ENCODE measurements around the gene MEIG1.

DNA sequence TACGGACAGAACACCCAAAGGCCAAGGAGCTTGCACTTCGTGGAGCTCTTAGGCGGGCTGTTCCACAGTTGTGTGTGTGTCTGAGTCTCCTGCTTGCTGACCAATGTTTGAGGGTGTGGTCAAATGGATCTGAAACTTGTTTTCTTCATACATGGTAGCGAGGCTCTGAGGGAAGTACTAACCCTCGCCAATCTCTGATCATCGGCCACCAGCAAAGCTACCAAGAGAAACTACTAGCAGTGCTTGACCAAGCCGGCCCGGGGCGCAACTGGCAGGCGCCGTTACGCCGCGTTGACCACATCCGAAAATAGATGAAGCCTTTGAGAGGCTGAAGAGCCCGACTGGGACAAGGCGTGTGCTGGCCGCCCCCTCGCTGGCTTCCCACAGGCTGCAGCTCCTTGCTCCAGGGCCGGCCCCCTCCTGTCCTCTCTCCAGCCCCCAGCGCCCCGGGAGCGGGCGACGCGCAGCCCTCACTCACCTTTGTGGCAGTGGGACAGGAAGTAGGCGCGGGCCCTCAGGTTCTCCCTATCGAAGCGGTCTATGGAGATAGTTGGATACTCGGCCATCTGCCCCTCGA, 5.7 kb upstream of the MEIG1 start:
- TF ChIP-seq, protein P1, sequence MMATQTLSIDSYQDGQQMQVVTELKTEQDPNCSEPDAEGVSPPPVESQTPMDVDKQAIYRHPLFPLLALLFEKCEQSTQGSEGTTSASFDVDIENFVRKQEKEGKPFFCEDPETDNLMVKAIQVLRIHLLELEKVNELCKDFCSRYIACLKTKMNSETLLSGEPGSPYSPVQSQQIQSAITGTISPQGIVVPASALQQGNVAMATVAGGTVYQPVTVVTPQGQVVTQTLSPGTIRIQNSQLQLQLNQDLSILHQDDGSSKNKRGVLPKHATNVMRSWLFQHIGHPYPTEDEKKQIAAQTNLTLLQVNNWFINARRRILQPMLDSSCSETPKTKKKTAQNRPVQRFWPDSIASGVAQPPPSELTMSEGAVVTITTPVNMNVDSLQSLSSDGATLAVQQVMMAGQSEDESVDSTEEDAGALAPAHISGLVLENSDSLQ (IDR thresholded peaks at IDR 0.05): no peak
- TF ChIP-seq TARDBP (IDR thresholded peaks at IDR 0.05) (no peak), ELF4 (IDR thresholded peaks at IDR 0.05) (no peak)

Measured in HEK293T (cell line).